Body of pancreas (tissue), 4 donors: ENCODE measurements around the gene ARAP1. TPM values are rescaled to one million over a fixed set of nuclear protein-coding genes. Genes with fewer than 3 reads are reported as not detected.

Source experiments
- ATAC-seq: fragments of 150-250 bp; one replicate; pipeline ENCODE4 v1.9.1; 2016
- DNase-seq, 4 donors: peaks; one replicate each; pipeline ENCODE4 v3.0.0-alpha.2; 2019
- H3K27ac ChIP-seq, 4 donors: fragments of 200-600 bp; sonication (generic); 1 replicate in 3 of 4; 2 replicates in 1 of 4; pipeline versions ENCODE4 v1.5.1 to v1.6.1; 2016 to 2019; ENCODE audit warnings: mild to moderate bottlenecking in 1 of 4, mixed read lengths in 1 of 4, moderate library complexity in 1 of 4
- H3K27me3 ChIP-seq, 2 donors: fragments of 200-600 bp; sonication (generic); one replicate each; pipeline ENCODE4 v1.6.0; 2016; ENCODE audit warnings: mild to moderate bottlenecking in 1 of 2
- H3K36me3 ChIP-seq, 2 donors: fragments of 200-600 bp; sonication (generic); replicated peaks in 1 of 2; 2 replicates each; pipeline ENCODE4 v1.5.1; 2016; ENCODE audit warnings: low read depth in 2 of 2; ENCODE audit not compliant: insufficient read depth in 1 of 2
- H3K4me1 ChIP-seq: fragments of 200-600 bp; sonication (generic); one replicate; pipeline ENCODE4 v1.6.0; 2016
- H3K4me3 ChIP-seq, 2 donors: fragments of 200-600 bp; sonication (generic); 1 replicate in 1 of 2; 2 replicates in 1 of 2; pipeline ENCODE4 v1.5.1; 2016 to 2019
- H3K9me3 ChIP-seq, 3 donors: fragments of 200-600 bp; sonication (generic); 1 replicate in 2 of 3; 2 replicates in 1 of 3; pipeline ENCODE4 v1.5.1; 2016
- POLR2A ChIP-seq, 3 donors: fragments of 450-650 bp; IDR thresholded peaks; one replicate each; pipeline ENCODE4 v1.6.1; 2016; ENCODE audit warnings: antibody characterized with exemption in 3 of 3, mild to moderate bottlenecking in 2 of 3
- WGBS, 2 donors: methylation state at CpG; one replicate each; pipeline ENCODE4 v1.1.5; 2017; 5-methylcytosine and 5-hydroxymethylcytosine counted together
- intact Hi-C: fragments of 100-400 bp; cut with DNase I; formaldehyde crosslinking; loops from one replicate; pipeline ENCODE4 v1.15.1; 2023
- total RNA-seq, 2 donors: library from RNA; depleted of rRNA; stranded (reverse); fragments of >200 nt; gene quantifications; one replicate each; pipeline ENCODE4 v1.1.0, GENCODE V29; 2016
- TF ChIP-seq, protein P1 (sequence below), 7 experiments: fragments of 450-650 bp in 4 of 7; fragments of 200-600 bp in 3 of 7; sonication (generic) in 3 of 7; IDR thresholded peaks; one replicate each; pipeline ENCODE4 v1.5.1; 2016 to 2019; ENCODE audit warnings: antibody characterized with exemption in 7 of 7

The ARAP1 gene
- total RNA-seq, 2 donors from 2014 or later: 63.3 to 208 TPM

DNA sequence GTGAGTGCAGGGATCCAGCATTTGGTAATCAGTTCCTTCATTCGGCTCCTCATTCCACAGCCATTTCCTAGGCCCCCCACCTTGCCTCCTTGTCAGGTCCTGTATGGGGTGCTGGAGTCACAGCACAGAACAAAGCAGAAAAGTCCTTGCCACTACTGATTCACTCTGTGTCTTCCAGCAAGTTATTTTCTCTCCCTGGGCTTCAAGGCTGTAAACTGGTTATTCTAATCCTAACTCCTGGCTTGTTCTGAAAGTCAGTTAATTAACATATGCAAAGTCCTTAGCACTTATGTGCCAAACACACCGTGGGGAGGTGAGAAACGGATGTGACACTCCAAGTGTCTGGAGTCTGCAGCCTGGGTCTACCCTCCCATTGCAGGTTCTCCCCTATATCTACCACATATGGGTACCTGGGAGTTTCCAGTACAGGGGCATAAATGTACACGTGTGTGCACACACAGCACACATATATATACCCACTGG, 47.4 kb downstream of the ARAP1 start:
- no peak overlapping the region for H3K4me3 ChIP-seq
- intact Hi-C loops: no loop called here
- TF ChIP-seq, protein P1, sequence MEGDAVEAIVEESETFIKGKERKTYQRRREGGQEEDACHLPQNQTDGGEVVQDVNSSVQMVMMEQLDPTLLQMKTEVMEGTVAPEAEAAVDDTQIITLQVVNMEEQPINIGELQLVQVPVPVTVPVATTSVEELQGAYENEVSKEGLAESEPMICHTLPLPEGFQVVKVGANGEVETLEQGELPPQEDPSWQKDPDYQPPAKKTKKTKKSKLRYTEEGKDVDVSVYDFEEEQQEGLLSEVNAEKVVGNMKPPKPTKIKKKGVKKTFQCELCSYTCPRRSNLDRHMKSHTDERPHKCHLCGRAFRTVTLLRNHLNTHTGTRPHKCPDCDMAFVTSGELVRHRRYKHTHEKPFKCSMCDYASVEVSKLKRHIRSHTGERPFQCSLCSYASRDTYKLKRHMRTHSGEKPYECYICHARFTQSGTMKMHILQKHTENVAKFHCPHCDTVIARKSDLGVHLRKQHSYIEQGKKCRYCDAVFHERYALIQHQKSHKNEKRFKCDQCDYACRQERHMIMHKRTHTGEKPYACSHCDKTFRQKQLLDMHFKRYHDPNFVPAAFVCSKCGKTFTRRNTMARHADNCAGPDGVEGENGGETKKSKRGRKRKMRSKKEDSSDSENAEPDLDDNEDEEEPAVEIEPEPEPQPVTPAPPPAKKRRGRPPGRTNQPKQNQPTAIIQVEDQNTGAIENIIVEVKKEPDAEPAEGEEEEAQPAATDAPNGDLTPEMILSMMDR (IDR thresholded peaks at IDR 0.05): no peak
- TF ChIP-seq POLR2A (IDR thresholded peaks at IDR 0.05): no peak
- ATAC-seq (no peak), DNase-seq (no peak)
- H3K27me3 ChIP-seq: no peaks in the 10 kb centered on the region
- H3K9me3 ChIP-seq: no peaks in the 10 kb centered on the region
- no peak overlapping the region for H3K27ac ChIP-seq
- H3K36me3 ChIP-seq: peaks cover 0 to 35% of the 10 kb centered on the region in 2 donors
- 48 to 75% methylated on average over 3 to 4 of the region's 4 CpGs for WGBS, 2 donors
- H3K4me1 ChIP-seq: no peaks in the 10 kb centered on the region

DNA sequence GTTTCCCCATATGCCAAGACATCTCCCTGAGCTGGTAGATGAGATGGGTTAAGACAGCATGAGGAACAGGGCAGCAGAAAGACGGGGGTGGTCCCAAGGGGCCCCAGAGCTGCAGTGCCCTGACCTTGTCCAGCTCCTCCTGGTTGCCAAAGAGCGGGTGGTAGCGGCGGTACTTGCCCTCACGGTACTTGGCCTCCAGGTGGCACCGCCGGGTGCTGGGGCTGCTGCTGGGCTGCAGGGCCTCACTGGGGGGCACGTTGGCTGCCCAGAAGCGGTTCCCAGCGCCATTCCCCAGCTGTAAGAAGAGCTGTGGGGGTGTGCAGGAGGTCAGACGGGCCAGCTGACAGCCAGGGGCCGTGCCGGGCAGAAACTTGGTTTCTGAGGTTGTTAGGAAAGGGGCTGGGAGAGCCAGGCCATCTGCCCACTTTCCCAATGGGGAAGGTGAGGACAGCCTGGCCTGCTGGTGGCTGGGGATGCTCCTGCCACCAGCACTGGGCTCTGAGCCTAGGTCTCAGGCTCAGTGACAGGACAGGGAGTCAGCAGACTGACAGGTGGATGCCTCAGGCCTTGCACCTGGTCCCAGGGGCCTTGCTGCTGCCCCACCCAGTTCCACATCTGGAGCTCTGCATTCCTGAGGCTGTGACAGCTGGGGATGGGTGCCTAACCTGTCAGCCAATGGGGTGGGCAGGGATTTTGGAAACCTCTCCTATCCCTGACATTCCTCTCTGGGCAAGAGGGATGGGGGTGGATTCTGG, 48.0 kb downstream of the ARAP1 start:
- no peak for ATAC-seq
- WGBS, 2 donors: 83% methylated on average over 8 to 13 of the region's 13 CpGs
- peaks cover 0 to 36% of the 10 kb centered on the region in 2 donors for H3K36me3 ChIP-seq
- no peak overlapping the region for H3K4me3 ChIP-seq
- intact Hi-C loops: no loop called here
- DNase-seq: no peak
- H3K4me1 ChIP-seq: no peaks in the 10 kb centered on the region
- TF ChIP-seq, protein P1 (IDR thresholded peaks at IDR 0.05): no peak
- no peak for TF ChIP-seq POLR2A (IDR thresholded peaks at IDR 0.05)
- H3K27me3 ChIP-seq: no peaks in the 10 kb centered on the region
- no peaks in the 10 kb centered on the region for H3K9me3 ChIP-seq
- no peak overlapping the region for H3K27ac ChIP-seq

DNA sequence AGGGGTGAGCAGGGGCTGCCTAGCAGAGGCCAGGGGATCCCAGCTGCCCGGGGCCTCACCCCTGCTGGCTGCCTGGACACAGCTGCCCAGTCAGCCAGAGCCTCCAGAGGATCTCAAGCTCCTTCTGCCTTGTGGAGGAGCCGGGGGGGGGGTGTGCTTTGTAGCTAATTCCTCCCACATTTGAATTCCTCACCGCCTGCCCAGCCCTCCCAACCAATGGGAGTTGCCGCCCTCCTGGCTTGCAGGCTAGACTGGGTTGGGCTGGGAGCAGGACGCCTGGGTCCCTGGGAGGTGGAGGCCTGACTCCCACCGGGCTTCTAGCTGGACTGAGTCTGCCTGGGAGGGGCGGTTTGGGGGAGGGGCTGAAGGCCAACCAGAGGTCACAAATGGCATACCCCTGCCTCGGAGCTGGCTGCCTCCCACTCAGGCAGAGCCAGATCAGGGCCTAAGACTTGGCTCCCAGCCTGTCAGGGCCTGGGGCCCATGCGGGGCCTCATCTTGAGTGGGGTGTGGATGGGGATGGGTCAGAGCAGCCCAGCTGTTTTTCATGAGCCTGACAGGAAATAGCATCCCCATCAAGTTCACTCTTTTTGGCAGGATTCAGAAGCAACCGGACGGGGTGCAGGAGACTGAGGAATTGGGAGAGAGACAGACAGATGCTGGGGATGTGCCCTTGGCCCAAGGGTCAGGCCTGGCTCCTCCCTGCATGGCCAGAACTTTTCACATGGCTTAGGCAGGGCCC, 48.8 kb downstream of the ARAP1 start:
- DNase-seq (peak in 1 of 4 donors; percentile 30), ATAC-seq (peak; percentile 17)
- intact Hi-C loops: no loop called here
- H3K36me3 ChIP-seq: peaks cover 0 to 33% of the 10 kb centered on the region in 2 donors
- 78 to 84% methylated on average over 4 to 10 of the region's 11 CpGs for WGBS, 2 donors
- H3K4me3 ChIP-seq: no peak overlapping the region
- TF ChIP-seq POLR2A (IDR thresholded peaks at IDR 0.05): no peak
- TF ChIP-seq, protein P1 (IDR thresholded peaks at IDR 0.05): no peak
- no peaks in the 10 kb centered on the region for H3K27me3 ChIP-seq
- no peak overlapping the region for H3K27ac ChIP-seq
- no peaks in the 10 kb centered on the region for H3K4me1 ChIP-seq
- no peaks in the 10 kb centered on the region for H3K9me3 ChIP-seq

DNA sequence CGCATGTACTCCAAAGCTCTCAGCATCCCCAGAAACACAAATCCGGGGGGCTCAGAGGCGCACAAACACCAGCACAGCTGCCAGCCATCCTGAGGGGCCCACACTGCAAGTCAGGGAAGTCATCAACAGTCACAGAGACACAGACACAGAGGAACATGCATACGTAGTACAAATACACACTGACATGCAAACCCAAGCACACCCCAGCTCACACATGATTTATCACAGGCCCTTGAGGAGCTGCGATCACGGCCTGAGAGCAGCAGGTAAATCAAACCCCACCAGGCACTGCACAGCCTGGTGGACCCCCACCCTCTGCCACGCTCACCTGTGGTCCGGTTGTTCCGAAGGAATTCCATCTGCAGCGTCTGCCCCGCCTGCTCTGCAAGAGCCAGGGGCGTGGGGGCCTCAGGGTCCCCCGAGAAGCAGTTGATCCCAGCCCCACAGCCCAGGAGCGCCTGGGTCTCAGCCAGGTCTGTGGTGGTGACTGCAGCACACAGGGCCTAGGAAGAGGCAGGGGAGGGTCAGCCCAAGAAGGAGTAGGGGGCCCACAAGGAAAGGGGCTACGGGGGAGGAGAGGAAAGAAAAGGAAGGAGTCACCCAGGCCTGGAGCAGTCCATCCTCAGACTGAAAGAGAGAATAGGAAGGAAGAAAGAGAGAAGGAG, 49.5 kb downstream of the ARAP1 start:
- peaks cover 0 to 33% of the 10 kb centered on the region in 2 donors for H3K36me3 ChIP-seq
- WGBS, 2 donors: 80 to 87% methylated on average over 14 to 15 of the region's 15 CpGs

More for the DNA sequence above, 49.5 kb downstream of the ARAP1 start:
- no peak overlapping the region for H3K27ac ChIP-seq
- DNase-seq (no peak), ATAC-seq (no peak)
- H3K4me3 ChIP-seq: no peak overlapping the region
- H3K27me3 ChIP-seq: no peaks in the 10 kb centered on the region
- intact Hi-C loops: no loop called here
- no peaks in the 10 kb centered on the region for H3K4me1 ChIP-seq
- no peak for TF ChIP-seq POLR2A (IDR thresholded peaks at IDR 0.05)
- TF ChIP-seq, protein P1 (IDR thresholded peaks at IDR 0.05): no peak
- no peaks in the 10 kb centered on the region for H3K9me3 ChIP-seq
